NCI-H2196 (cell line): Measurements from ENCODE around the gene TNP2.

Experiments used
- DNase-seq: peaks from one replicate; lab custom pipeline; 2025; ENCODE audit not compliant: unreplicated experiment; lab: John Stamatoyannopoulos, UW

Gene TNP2

DNA sequence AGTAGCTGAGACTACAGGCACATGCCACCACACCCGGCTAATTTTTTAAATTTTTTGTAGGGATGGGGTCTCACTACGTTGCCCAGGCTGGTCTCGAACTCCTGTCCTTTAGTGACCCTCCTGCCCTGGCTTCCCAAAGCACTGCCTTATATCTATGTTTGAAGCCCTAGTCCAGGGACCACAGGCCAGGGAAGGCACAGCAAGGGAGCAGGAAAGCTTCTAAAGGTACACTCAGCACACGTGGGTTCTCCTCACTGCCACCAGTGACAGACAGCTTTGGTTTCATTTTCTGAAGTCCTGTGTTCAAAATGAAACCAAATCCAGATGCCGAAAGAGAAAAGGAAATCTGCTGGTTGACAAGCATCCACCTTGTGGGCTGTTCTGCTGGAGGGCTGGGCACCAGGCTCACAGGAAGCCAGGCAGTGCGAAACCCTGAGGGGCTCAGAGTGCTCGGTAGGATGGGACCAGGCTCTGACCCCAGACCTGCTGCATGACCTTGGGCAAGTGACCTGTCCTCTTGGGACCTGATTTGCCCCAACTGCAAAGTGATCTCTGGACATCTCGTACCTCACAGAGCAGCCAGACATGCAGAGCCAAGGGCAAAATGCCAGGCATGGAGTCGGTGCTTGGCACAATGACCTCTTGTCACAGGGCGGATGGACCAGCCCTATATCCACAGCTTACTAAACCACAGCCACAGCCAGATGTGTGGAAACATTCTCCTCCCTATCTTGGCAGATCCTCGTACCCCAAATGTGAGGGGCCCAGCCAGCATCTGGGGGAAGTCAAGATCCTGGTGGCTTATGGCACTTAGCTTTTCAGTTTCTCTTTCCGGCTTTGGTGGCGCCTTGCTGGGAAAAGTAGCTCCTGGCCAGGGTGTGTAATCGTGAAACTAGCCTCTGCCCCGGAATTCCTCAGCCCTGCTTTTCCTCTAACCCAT is 10.3 kb downstream of the TNP2 start:
- peak; percentile 47 for DNase-seq

DNA sequence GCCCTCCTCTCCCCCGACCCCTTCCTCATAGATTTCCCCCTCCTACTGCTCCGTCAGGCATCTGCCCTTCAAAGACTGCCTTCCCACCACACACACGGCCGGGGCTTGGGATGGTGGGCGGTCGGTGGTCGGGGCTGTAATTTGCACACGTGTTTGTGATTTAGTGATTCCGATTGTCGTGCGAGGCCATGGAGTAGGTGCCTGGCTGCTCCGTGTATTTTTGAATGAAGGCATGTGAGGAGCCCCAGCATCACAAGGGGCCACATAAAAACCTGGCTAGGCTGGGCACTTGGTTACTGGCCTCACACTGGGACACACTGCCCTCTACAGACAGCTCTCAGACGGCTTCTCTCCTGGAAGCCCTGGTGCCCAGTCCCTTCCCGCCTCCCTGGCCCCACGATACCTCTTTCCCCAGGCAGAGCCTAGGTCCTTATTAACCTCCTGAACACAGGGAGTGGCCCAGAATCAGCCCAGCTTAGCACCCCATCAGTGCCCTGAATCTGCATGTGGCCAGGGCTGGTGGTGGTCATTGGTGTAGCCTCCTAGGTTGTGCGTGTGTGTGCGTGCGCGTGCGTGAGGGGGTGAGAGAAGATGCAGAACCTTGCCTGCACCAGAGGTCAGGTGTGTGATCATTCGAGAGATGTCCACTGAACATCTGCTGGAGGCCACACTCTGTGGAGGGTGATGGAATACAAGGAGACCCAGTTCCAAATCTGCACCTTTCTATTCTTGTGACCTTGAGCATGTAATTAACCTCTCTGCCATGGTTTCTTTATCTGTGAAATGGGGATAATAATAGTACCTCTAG is 11.8 kb downstream of the TNP2 start:
- peak; percentile 80 for DNase-seq

DNA sequence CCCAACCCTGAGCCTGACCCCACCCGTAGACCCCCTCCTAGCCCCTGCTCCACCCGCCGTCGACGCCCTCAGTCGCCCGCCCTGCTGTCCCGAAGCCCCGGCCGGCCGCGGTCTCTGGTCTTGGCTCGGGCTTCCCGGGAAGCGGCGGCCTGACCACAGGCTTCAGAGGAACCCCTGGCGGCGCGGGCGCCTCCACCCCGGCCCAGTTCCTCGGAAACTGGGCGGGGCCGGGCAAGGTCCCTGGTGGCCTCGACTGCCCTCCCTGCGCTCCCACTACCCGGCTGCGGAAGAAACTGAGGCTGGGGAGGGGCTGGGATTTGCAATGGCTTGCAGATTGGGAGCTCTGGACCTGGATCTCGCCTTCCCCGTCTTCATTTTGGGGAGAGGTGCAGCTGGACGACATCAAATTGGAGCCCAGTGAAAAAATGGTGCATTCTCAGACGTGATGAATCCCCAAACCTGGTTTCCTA is 12.4 kb downstream of the TNP2 start:
- peak; percentile 45 for DNase-seq

DNA sequence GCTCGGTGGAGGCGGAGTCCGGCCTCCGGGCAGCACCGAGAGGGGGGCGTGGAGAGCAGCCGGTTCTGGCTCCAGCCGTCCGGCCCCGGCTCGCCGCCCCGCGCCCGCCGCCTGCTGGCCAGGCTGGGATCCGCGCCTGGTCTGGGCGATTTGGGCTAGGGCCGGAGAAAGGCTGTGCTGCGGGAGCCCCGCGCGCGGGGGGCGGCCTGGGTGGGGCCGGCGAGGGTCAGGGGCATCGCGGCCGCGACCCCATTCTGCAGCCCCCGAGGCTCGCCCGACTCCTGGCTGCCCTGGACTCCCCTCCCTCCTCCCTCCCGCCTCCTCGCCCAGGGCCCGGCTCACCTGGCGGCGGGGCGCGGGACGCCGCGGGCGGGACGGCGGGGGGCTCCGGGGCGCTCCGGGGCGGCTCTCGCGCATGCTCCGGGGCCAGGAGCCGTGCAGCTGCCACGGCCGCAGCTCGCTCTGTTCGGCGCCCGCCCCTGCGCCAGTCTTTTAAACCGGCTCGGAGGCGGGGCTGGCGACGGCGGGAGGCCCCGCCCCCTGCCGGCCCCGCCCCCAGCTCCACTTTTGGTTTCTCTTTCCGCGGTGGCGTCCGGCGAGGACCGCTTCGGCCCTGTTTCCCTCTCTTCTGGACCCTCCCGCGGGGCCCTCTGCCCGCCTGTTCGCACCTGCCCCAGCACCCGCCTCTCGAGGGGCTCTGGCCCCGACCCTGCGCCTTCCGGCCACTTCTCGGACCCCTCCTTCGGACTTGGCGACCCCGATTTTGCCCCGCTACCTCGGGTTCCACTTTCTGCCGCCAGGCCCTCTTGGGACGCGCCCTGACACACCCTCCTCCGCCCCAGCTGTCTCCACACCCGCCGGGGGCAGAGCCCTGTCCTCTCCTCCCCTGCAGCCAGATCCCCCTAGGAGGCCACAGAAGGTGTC is 13.1 kb downstream of the TNP2 start, which contains the start of gene SOCS1:
TSS of gene SOCS1 (minus strand) at position 468 of the 924 bp plus-strand sequence. CDS start 726 bp downstream, outside the sequence.
- DNase-seq = peak; percentile 87

DNA sequence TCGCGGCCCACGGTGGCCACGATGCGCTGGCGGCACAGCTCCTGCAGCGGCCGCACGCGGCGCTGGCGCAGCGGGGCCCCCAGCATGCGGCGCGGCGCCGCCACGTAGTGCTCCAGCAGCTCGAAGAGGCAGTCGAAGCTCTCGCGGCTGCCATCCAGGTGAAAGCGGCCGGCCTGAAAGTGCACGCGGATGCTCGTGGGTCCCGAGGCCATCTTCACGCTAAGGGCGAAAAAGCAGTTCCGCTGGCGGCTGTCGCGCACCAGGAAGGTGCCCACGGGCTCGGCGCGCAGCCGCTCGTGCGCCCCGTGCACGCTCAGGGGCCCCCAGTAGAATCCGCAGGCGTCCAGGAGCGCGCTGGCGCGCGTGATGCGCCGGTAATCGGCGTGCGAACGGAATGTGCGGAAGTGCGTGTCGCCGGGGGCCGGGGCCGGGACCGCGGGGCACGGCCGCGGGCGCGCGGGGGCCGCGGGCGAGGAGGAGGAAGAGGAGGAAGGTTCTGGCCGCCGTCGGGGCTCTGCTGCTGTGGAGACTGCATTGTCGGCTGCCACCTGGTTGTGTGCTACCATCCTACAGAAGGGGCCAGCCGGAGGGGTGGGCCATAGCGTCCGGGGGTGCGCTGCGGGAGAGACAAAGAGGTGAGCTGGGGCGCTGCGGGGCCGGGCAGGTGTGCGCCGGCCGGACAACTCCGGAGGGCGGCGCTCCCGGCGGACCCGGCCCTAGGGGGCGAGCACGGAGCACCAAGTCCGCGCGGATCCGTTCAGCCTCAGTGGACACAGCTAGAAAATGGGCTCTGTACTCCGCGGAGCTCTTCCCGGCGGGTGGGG is 14.0 kb downstream of the TNP2 start:
- peak; percentile 31 for DNase-seq

DNA sequence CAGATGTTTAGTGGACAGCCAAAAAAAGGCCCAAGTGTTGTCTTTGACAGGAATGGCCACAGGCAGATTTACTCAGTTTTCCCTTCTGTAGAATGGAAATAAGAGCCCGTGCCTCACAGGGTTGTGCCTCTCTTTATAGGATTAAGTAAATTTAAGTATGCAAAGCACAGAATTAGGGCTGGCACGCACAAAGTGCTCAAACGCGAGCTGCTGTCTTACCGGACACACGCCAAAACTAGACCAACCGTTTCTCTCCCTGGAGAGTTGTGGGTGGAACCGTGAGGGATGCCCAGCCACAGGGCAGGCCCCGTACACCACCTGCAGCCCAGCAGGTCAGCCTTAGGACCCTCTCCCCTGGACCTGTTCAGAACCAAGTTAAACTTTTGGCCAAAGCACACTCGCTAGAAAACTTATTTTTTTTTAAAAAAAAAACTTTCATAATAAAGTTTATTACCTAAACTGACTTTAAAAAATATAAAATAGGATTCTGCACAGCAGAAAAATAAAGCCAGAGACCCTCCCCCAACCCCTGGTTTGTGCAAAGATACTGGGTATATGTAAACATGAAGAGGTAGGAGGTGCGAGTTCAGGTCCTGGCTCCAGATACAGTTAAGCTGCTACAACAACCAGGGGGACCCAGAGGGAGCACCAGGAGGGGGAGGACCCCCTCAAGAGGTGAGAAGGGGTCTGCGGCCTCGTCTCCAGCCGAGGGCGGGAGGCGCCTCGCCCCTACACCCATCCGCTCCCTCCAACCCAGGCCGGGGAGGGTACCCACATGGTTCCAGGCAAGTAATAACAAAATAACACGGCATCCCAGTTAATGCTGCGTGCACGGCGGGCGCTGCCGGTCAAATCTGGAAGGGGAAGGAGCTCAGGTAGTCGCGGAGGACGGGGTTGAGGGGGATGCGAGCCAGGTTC is 14.9 kb downstream of the TNP2 start:
- DNase-seq = no peak

DNA sequence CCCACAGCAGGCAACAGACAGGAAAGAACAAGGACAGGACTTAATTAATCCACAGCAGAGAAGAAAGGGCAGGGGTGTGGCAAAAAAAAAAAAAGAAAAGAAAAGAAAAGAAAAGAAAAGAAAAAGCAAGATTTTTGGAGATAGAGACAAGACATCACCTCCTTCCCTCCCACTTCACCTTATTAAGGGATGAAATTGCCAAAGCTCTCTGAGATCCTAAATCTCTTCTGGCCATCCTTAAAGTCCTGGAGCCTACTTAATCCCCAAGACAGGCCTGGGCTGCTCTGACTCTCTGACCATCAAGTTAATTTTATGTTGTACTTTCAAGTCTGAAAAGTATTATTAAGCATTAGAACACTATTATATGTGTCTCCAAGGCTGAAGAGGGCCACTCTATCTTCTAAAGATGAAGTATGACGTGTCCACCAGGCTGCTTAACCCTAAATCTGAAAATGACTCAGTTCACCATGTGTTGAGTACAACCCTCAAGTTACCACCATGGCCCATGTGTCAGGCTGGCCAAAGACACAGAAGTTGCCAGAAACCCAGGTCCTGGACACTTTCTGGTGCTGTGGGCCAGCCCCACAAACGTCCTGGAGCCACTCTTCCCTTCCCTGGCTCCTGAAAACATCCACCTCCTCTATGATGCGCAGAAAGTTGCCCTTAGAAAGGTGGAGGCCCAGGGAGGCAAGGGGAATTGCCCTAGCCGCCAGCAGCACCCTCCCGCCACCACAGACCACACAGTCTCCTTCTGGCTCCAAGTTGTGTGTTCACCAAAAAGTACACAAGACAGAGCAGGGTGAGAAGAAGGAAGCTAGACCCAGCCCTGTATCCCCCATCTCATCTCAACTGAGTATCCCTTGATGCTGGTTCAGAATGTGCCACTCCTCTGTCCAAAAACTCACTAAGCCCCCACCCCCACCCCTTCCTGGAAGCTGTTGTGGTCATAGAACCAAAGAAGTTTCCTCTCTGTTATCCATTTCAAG is 15.8 kb downstream of the TNP2 start:
- no peak for DNase-seq

DNA sequence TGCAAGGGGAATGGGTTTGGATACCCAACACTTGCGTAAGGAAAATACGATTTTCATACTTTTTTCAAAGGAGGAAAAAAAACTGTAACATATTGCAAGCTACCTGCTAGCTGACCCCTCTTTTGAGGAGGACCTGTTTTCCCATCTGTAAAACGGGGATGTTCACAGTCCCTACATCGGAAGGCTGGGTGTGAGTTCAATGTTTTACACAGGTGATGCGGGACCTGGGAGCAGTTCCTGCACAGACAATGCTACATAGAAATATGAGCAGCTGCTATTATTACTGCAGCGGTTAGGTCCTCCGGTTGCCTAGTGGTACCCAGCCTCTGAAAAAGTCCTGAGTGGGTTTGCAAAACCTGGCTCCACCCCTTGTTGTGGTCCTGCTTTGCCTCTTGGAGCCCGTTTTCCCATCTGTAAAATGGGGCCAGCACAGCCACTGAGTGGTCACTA is 16.6 kb downstream of the TNP2 start:
- no peak for DNase-seq

DNA sequence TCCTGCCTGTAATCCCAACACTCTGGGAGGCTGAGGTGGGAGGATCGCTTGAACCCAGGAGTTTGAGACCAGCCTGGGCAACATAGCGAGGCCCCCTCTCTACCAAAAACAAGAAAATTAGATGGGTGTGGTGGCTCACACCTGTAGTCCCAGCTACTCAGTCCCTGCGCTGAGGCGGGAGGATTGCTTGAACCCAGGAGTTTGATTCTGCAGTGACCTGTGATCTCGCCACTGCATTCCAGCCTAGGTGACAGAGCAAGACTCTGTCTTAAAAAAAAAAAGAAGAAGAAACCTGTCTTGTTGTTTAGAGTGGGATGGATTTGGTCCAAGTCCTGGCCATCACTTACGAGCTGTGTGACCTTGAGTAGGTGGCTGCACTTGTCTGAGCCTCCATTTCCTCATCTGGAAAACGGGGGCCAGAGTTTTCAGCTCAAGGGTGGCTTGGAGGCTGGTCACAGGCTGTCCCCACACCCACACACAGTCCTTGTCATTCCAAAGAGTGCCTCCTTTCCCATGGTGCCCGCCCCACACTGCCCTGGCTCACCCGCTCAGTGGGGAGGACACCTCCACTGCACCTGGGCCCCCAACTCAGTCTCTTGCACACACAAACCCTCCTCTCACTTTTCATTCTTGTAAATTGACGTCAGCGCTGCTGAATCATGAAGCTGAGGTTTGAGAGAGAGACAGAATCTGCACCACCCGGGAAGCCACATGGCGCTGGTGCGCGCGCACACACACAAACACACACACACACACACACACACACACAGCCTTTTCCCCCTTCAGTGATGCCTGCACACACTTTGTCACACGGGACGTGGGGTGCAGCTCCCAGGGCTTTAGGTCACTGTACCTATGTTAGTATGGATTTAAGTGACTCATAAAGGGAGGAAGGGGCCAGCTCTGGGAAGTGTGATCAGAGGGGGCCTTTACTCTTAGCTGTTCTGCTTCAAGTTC is 17.3 kb downstream of the TNP2 start:
- no peak for DNase-seq

DNA sequence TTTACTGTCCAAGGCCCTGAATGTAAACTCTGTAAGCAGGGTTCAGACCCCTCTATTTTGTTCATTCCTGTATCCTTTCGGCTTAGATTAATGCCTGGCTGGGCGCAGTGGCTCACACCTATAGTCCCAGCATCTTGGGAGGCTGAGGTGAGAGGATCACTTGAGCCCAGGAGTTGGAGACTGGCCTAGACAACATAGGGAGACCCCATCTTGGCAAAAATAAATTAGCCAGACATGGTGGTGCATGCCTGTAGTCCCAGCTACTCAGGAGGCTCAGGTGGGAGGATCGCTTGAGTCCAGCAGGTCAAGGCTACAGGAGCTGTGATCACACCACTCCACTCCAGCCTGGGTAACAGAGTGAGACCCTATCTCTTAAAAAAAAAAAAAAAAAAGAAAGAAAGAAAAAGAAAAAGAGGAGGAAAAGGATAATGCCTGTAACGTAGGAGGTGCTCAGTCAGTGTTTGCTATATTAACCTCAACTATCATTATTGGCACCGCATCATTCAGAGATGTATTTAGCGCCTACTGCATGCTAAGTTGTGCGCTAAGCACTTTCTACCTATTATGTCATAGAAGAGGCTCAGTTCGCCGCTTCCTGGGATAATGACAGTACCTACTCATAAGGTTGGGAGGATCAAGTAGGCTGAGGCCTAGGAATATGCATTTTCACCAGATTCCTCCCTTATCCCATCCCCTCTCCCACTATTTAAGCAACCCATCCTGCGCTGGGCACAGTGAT is 18.2 kb downstream of the TNP2 start:
- DNase-seq = no peak

DNA sequence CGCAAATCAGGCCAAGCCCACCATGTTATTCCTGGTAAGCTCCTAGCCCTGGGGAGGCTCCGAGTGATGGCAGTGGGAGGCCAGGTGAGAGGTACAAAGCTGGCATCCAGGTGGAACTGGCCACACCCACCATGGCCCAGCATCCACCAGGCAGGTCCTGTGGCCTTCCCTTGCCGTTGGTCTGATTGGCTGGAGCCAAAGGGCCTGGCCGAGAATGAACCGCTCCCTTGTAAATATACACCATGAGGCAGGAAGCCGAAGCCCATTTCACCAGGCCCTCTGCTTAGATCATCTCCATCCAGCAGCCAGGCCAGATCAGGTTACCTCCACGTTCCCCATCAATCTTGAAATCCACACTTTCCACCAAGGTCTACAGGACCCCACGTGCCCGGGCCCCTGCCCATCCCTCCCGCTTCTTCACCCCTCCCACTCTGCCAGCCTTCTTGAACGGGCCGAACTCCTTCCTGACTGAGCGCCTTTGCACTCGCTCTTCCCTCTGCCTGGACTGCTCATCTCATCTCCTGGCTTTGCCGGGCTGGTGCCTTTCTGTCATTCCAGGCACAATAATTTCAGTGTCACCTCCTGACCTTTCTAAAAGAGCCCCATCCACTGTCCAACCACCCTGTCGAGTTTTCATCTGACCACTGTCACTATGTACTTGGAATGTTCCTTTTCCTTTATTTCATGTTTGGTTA is 18.9 kb downstream of the TNP2 start:
- DNase-seq = peak; percentile 70

DNA sequence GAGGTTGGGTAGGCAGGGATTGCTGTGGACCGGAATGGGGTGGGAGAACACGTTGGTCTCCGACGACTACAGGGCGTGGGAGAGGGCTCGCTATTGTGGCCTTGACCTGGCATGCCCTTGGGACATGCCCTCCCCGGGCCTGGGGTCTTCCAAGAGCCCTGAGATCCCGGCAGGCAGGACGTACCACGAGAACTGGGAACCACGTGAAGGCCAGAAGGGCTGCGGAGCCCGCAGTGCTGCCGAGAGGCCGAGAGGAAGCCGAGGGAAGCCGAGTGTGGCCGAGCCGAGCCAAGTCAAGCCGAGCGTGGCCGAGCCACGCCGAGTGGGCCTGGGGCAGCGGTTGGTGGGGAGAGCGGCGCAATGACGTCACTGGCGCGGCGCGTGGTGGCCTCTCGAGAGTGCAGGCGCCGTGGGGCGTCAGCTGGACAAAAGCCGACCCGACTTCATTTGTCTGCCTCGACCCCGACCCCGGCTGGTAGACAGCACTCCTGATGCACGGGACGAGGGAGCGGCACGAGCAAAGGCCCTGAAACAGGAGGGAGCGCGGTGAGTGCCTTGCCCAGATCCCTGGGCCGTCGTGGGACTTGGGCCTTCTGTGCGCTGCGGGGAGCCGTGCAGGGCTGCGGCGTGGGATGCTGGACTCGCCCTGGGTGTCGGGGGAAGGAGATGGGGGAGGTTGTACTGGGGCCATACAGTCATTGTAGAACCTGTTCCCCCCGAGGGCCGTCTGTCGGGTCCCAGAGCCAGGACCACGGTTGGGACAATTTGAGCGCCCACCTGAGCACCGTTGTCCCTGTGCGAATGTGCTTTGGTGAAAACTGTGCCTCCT is 19.7 kb downstream of the TNP2 start:
- no peak for DNase-seq

DNA sequence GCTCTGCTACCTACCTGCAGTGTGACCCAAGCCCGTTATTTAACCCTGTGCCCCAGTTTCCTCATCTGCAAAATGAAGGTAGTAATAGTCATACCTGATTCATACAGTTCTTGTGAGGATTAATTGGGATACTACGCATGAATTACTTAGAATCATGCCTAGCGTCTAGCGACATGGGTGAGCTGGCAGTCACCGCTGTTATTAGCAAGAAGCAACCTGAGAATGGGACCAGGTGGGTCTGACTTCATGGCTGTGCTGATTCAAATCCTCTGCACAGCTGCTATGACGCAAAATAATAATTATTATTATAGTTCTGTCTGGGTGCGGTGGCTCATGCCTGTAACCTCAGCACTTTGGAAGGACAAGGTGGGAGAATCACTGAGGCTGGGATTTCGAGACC is 21.0 kb downstream of the TNP2 start:
- DNase-seq = no peak

DNA sequence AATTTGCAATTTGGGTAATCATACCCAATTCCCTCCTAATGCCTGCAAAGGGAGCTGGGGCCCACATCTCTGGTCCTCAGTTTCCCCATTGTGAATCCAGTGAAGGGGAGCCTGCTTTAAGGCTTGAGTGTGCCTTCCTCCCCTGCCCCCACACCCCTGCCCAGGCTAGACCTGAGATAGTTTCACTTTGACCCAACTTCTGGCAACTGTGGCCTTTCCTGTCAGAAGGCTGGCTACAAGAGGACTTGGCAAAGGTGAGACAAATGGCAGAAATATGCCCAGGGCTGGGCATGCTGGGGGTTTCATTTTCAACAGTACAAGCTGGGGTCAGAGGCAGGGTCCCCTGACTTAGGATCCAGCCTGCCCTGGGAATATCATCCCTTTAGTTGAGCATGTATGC is 23.1 kb downstream of the TNP2 start:
- no peak for DNase-seq
